ENCODE results near the gene SLC6A6.

SLC6A6 gene

DNA sequence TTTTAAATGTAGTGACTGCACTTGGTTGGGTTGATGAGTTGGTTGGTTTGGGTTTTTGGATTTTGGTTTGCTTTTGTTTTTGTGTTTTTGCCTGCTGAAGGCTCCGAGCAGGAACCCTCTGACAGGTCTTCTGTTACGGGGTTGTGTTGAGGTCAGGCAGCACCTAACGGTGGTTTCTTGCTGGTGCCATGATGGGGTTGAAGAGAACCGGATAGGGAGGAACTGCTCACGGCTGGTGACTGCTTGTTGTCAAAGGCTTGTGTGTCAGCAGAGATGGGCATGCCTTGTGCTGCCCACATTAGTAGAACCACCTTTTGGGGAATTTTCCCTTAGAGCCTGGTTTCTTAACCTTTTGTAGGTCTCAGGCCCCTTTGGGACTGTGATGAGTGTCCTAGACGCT lies 42.0 kb downstream of the SLC6A6 start:
- no peak overlapping the region for H3K4me3 Mint-ChIP-seq
- H3K4me1 Mint-ChIP-seq, result peaks cover 19% of the 10 kb centered on the region
- ATAC-seq, result no peak
- no peaks in the 10 kb centered on the region for H3K9me3 Mint-ChIP-seq
- peak overlapping the region in 1 of 2 donors; percentile 17 for H3K27ac Mint-ChIP-seq
- no peaks in the 10 kb centered on the region for H3K27me3 Mint-ChIP-seq
- no peak for DNase-seq

DNA sequence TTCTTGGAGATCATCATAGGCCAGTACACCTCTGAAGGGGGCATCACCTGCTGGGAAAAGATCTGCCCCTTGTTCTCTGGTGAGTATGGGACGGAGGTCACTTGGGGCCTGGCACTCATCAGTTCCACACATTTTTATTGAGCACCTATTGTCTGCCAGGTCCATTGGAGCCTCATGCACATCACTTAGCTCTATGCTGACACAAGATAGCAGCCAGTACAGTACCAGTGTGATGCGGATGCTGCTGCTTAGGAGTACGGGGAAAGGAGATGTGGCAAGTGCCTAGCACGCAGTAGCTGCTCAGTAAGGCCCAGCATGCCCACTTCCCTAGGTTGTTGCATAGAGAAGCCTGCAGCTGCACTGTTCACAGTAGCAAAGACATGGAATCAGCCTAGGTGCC lies 43.4 kb downstream of the SLC6A6 start:
- no peak overlapping the region for H3K4me3 Mint-ChIP-seq
- no peaks in the 10 kb centered on the region for H3K9me3 Mint-ChIP-seq
- DNase-seq (no peak), ATAC-seq (no peak)
- H3K4me1 Mint-ChIP-seq, result peaks cover 5% of the 10 kb centered on the region
- no peaks in the 10 kb centered on the region for H3K27me3 Mint-ChIP-seq
- peak overlapping the region in 1 of 2 donors; percentile 71 for H3K27ac Mint-ChIP-seq

- Mint-ChIP-seq H3K27me3 (no peaks in the 10 kb centered on the region), H3K9me3 (no peaks in the 10 kb centered on the region), H3K27ac (no peak overlapping the region), H3K4me1 (peaks cover 4% of the 10 kb centered on the region), H3K4me3 (no peak overlapping the region)
- ATAC-seq (no peak), DNase-seq (no peak)
These were observed 44.7 kb downstream of the SLC6A6 start for GRCh38 chr3:14446988-14447570.

DNA sequence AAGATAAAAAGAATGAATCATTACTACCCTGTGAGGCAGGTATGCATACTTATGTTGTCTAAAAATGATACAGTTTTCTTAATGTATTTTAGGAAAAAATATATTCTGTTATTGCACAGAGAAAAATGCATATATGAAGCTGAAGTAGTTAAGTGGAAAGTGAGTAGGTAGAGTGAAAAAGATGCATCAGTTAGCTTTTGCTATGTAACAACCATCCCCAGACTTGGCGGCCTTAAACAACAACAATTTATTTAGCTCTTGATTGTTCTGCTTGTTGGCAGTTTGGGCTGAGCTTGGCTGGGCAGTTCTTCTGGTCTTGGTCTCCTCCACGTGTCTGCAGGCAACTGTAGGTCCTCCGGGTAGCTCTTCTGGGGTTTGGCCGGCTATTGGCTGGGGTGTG lies 45.7 kb downstream of the SLC6A6 start:
- DNase-seq, result no peak
- Mint-ChIP-seq H3K4me1 (peaks cover 4% of the 10 kb centered on the region), H3K9me3 (no peaks in the 10 kb centered on the region), H3K4me3 (no peak overlapping the region), H3K27me3 (no peaks in the 10 kb centered on the region), H3K27ac (peak overlapping the region in 1 of 2 donors; percentile 13)
- ATAC-seq, result no peak

DNA sequence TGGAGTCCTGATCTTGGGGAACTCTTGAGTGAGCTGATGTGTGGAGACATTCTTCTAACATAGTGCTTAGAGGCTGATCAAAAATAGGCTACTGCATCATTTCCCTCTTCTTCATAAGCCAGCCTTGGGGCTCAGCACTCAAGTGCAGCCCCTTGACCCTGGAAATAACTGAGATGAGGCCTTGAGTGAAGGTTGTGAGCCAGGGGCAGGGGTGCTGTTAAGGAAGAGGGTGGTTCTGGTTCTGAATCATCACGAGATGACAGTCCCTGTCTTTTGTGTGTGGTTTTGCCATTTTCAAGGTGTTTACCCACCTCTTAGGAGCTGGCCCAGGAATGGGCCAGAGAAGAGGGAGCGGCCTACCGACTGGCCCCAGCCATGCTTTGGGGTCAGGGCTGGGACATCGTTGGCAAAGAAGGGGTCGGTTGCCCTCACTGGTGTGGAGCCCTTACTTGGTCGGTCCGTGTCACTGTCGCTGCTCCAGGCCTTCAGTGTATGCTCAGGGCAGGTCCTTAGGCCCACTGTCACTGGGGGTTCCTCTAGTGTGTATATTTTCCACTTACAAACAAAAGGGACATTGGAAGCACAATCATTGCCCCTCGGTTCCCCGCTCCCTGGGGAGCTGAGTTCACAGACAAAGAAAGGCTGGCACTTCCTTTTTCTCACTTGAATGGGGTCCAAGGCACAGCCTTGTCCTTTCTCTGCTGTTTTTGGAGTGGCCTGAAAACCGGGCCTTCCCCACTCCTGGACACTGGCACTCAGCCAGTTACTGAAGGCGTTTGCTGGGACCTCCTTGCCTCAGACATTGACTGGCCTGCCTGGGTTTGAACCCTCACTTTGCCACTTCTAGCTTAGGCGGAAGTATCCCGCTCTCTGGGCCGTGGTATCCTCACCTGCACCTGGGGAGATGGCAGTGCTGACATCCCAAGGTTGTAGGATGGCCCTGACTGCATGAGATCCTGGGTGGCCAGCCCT lies 46.6 kb downstream of the SLC6A6 start:
- Mint-ChIP-seq H3K4me1 (peaks cover 3% of the 10 kb centered on the region), H3K4me3 (no peak overlapping the region), H3K9me3 (no peaks in the 10 kb centered on the region), H3K27ac (peak overlapping the region; percentile 60 to 78), H3K27me3 (no peaks in the 10 kb centered on the region)
- ATAC-seq, result no peak
- no peak for DNase-seq

GRCh38 chr3:14450506-14450905 lies 48.1 kb downstream of the SLC6A6 start:
- H3K4me3 Mint-ChIP-seq, result no peak overlapping the region
- no peaks in the 10 kb centered on the region for H3K4me1 Mint-ChIP-seq
- H3K27me3 Mint-ChIP-seq, result no peaks in the 10 kb centered on the region
- no peak overlapping the region for H3K27ac Mint-ChIP-seq
- H3K9me3 Mint-ChIP-seq, result no peaks in the 10 kb centered on the region
- no peak for ATAC-seq
- no peak for DNase-seq

DNA sequence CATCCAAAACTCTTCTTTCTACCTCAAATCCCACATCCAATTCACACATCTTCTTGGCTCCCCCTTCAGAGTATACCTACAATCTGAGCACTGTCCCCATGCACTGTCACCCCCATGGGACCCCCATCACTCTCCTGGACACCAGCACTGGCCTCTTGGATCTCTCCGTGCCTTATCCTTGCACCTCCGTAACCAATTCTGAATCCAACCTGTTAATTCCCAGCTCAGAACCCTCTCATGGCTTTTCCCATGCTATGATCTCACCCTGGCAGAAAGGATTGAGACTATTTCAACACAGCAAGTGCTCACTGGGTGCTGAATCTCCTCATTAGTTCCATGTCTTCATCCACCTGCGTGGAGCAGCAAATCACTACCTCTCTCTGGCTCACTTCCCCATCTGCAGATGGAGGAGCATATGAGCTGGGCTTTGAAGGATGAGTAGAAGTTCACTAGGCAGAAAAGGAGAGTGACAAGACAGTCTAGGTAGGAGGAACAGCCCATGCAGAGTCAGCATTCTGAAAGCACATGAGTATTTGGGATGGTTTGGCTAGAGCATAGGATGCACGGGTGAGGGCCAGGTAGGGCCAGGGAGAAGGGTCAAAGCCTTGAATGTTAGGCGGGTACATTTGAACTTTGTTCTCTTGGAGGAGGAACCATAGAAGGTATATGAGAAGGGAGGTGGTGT lies 48.7 kb downstream of the SLC6A6 start:
- Mint-ChIP-seq H3K27me3 (no peaks in the 10 kb centered on the region), H3K4me3 (no peak overlapping the region), H3K27ac (peak overlapping the region in 1 of 2 donors; percentile 52), H3K9me3 (no peaks in the 10 kb centered on the region), H3K4me1 (no peaks in the 10 kb centered on the region)
- ATAC-seq (no peak), DNase-seq (no peak)

GRCh38 chr3:14451844-14452739 lies 49.7 kb downstream of the SLC6A6 start:
- no peaks in the 10 kb centered on the region for H3K9me3 Mint-ChIP-seq
- no peak overlapping the region for H3K4me3 Mint-ChIP-seq
- H3K27ac Mint-ChIP-seq, result no peak overlapping the region
- no peaks in the 10 kb centered on the region for H3K4me1 Mint-ChIP-seq
- no peak for DNase-seq
- ATAC-seq, result no peak
- H3K27me3 Mint-ChIP-seq, result no peaks in the 10 kb centered on the region

DNA sequence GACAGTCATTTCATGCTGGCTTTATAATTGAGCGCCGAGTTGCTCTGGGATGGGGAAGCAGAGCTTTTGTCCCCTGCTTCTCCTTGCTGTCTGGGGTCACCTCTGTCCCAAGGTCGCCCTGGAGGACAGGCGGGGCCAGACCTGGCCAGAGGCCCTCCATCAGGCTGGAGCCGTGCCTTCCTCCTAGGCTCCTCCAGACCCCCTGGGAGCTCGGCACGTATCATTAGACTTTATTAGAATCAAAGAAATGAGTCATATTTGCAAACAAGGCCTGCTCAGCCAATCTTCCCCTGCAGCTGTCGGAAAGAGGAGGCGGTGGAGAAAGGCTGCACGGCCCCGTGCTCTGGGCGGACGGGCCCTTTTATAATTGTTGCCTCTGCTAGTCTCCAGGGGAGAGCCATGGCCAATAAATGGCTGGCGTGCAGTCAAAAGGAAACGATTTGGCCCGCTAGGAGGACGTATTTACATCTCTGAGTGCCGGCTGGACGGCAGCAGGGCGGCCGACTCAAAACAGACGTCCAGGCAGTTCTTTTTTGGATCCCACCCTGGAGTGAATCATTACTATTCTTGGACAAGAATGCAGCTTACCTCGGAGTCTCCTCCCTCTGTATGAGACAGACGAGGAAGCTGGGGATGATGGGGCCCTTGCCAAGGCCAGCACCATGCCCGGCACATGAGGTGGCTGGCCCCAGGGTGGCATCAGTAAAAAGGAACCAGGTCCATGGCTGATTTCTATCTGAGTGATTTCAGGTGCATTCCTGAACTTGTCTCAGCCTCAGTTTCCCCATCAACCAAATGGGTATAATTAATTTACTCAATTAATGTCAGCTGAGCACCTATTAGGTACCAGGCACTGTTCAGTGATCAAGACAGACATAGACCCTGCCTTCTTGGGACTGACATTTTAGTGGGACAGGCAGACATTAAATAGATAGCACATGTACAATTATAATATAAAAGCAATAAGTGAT lies 50.6 kb downstream of the SLC6A6 start:
- DNase-seq (no peak), ATAC-seq (no peak)
- Mint-ChIP-seq H3K27me3 (no peaks in the 10 kb centered on the region), H3K4me1 (no peaks in the 10 kb centered on the region), H3K9me3 (no peaks in the 10 kb centered on the region), H3K4me3 (no peak overlapping the region), H3K27ac (peak overlapping the region in 1 of 2 donors; percentile 7)

GRCh38 chr3:14453876-14454638 lies 51.7 kb downstream of the SLC6A6 start:
- DNase-seq, result no peak
- ATAC-seq, result no peak
- no peaks in the 10 kb centered on the region for H3K27me3 Mint-ChIP-seq
- H3K4me3 Mint-ChIP-seq, result no peak overlapping the region
- peak overlapping the region; percentile 43 to 59 for H3K27ac Mint-ChIP-seq
- no peaks in the 10 kb centered on the region for H3K9me3 Mint-ChIP-seq
- H3K4me1 Mint-ChIP-seq, result no peaks in the 10 kb centered on the region

- ATAC-seq (no peak), DNase-seq (no peak)
- Mint-ChIP-seq H3K4me3 (no peak overlapping the region), H3K27ac (no peak overlapping the region), H3K27me3 (no peaks in the 10 kb centered on the region), H3K4me1 (no peaks in the 10 kb centered on the region), H3K9me3 (no peaks in the 10 kb centered on the region)
These were observed 52.4 kb downstream of the SLC6A6 start for GRCh38 chr3:14454639-14455310.

- Mint-ChIP-seq H3K9me3 (no peaks in the 10 kb centered on the region), H3K27ac (peak overlapping the region in 1 of 2 donors; percentile 75), H3K27me3 (no peaks in the 10 kb centered on the region), H3K4me3 (no peak overlapping the region), H3K4me1 (peaks cover 9% of the 10 kb centered on the region)
- DNase-seq (no peak), ATAC-seq (no peak)
These were observed 53.3 kb downstream of the SLC6A6 start for GRCh38 chr3:14455571-14456317.

GRCh38 chr3:14456794-14457193 lies 54.4 kb downstream of the SLC6A6 start:
- DNase-seq, result no peak
- H3K4me3 Mint-ChIP-seq, result no peak overlapping the region
- no peak overlapping the region for H3K27ac Mint-ChIP-seq
- peaks cover 16% of the 10 kb centered on the region for H3K4me1 Mint-ChIP-seq
- no peaks in the 10 kb centered on the region for H3K27me3 Mint-ChIP-seq
- no peak for ATAC-seq
- H3K9me3 Mint-ChIP-seq, result no peaks in the 10 kb centered on the region
